Vagina (tissue), 2 donors: ENCODE measurements around the gene MAML3.

Experiments used
- CTCF ChIP-seq, 3 experiments: fragments of 450-650 bp in 2 of 3; fragments of 200-600 bp in 1 of 3; sonication (generic) in 1 of 3; IDR thresholded peaks; one replicate each; pipeline ENCODE4 v1.5.1; 2017 to 2019; ENCODE audit warnings: antibody characterized with exemption in 3 of 3, mild to moderate bottlenecking in 2 of 3, moderate library complexity in 2 of 3
- POLR2A ChIP-seq, 2 donors: fragments of 450-650 bp; IDR thresholded peaks; one replicate each; pipeline ENCODE4 v1.6.1; 2017; ENCODE audit warnings: antibody characterized with exemption in 2 of 2, mild to moderate bottlenecking in 2 of 2, moderate library complexity in 2 of 2
- POLR2AphosphoS5 ChIP-seq, 2 donors: sonication (generic); formaldehyde crosslinking; IDR thresholded peaks; one replicate each; pipeline ENCODE4 v1.9.0; 2017; ENCODE audit warnings: antibody characterized with exemption in 2 of 2, mild to moderate bottlenecking in 2 of 2, low read depth in 1 of 2; ENCODE audit not compliant: insufficient read depth in 1 of 2

DNA sequence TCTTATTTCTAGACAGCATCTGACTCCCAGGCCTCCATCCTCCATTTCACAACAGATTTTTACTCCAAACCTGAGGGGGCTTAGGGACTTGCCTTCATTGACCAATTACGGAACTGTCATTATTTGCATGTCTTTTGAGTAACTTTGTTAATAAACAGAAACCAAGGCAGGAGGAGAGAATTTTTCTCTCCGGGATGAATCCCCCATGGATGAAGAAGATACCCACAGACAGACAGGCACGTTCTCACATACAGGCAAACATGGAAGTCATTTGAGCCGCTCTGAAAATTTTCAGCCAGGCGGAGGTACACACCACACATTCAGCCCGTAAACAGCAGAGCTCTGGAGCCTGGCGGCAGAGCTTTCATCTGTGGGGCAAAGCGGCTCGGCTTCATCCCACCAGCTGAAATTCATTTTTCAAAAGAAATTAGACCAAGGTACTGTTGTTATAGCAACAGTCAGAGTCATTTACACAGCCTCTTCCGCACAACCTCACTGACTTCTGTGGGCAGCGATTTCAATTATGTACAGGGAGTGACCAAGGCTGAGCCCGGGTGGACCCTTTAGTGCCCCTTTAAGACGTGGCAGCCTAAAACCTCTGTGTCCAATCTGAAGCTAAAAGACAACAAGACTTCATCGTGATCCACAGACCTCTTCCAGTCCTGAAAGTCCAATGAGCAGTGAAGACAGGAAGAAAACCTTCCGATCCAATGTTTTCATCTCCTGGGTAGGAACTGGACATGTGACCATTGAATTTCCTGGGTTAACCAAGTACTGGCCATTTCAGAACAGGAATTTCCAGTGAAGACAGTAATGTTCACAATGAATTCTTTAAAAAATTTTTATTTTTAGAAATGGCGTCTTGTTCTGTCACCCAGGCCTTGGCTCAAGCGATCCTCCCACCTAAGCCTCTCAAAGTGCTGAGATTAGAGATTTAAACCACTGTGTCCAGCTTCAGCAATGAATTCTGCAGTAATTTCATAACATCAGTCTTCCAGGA lies 251.4 kb downstream of the MAML3 start:
- TF ChIP-seq POLR2A (IDR thresholded peaks at IDR 0.05) (no peak), CTCF (IDR thresholded peaks at IDR 0.05) (no peak), POLR2AphosphoS5 (IDR thresholded peaks at IDR 0.05; ENCODE audit: insufficient read depth in 1 of 2, low read depth in 1 of 2) (no peak)
